H9 (cell line): Measurements from ENCODE around the gene TCOF1. TPM values are rescaled to one million over a fixed set of nuclear protein-coding genes. Genes with fewer than 3 reads are reported as not detected.

Experiments
- DNase-seq: peaks from one replicate; pipeline ENCODE4 v3.0.0-alpha.2; 2017
- H2AFZ ChIP-seq: one replicate; pipeline ENCODE4 v1.6.1; 2013; ENCODE audit warnings: mild to moderate bottlenecking, low read length, control low read depth, moderate library complexity
- H2AK5ac ChIP-seq: 2 replicates; pipeline ENCODE4 v1.6.1; 2013; ENCODE audit warnings: low read length, control low read depth, mixed read lengths; ENCODE audit not compliant: insufficient read length
- H2BK120ac ChIP-seq: one replicate; pipeline ENCODE4 v1.6.1; 2013; ENCODE audit warnings: low read depth, mild to moderate bottlenecking, low read length, control low read depth, inconsistent platforms; ENCODE audit not compliant: poor library complexity, severe bottlenecking
- H2BK12ac ChIP-seq: 2 replicates; pipeline ENCODE4 v1.6.1; 2013; ENCODE audit warnings: low read length, control low read depth, mixed read lengths, low read depth; ENCODE audit not compliant: insufficient read length
- H2BK15ac ChIP-seq: 2 replicates; pipeline ENCODE4 v1.6.1; 2013; ENCODE audit warnings: low read depth, low read length, control low read depth
- H2BK20ac ChIP-seq: one replicate; pipeline ENCODE4 v1.6.1; 2013; ENCODE audit warnings: low read depth, mild to moderate bottlenecking, low read length, control low read depth, inconsistent platforms; ENCODE audit not compliant: poor library complexity, severe bottlenecking
- H2BK5ac ChIP-seq: 2 replicates; pipeline ENCODE4 v1.6.1; 2013; ENCODE audit warnings: low read length, control low read depth, mixed read lengths; ENCODE audit not compliant: insufficient read length
- H3K14ac ChIP-seq: 2 replicates; pipeline ENCODE4 v1.6.1; 2013; ENCODE audit warnings: low read length, control low read depth; ENCODE audit not compliant: insufficient read depth
- H3K18ac ChIP-seq: 2 replicates; pipeline ENCODE4 v1.6.1; 2013; ENCODE audit warnings: low read depth, mild to moderate bottlenecking, mixed read lengths, low read length, control low read depth; ENCODE audit not compliant: insufficient read length
- H3K23ac ChIP-seq: 2 replicates; pipeline ENCODE4 v1.6.1; 2013; ENCODE audit warnings: low read length, control low read depth, mixed read lengths, low read depth; ENCODE audit not compliant: insufficient read length
- H3K23me2 ChIP-seq: 2 replicates; pipeline ENCODE4 v1.6.1; 2013; ENCODE audit warnings: low read depth, mild to moderate bottlenecking, mixed read lengths, low read length, control low read depth; ENCODE audit not compliant: insufficient read length, poor library complexity, severe bottlenecking
- H3K27ac ChIP-seq: 2 replicates; pipeline ENCODE4 v1.5.1; 2013; ENCODE audit warnings: low read length, control low read depth, mixed read lengths, low read depth; ENCODE audit not compliant: insufficient read length
- H3K27me3 ChIP-seq: 2 replicates; pipeline ENCODE4 v1.6.1; 2013; ENCODE audit warnings: low read length, control low read depth, inconsistent platforms; ENCODE audit not compliant: insufficient read depth
- H3K4ac ChIP-seq: 2 replicates; pipeline ENCODE4 v1.6.1; 2013; ENCODE audit warnings: low read depth, mild to moderate bottlenecking, control low read depth, inconsistent platforms, low read length, moderate library complexity
- H3K4me1 ChIP-seq: 2 replicates; pipeline ENCODE4 v1.6.1; 2013; ENCODE audit warnings: low read length, control low read depth, inconsistent platforms; ENCODE audit not compliant: insufficient read depth
- H3K4me2 ChIP-seq: 2 replicates; pipeline ENCODE4 v1.6.1; 2013; ENCODE audit warnings: low read length, control low read depth, mixed read lengths; ENCODE audit not compliant: insufficient read length, insufficient read depth
- H3K56ac ChIP-seq: 2 replicates; pipeline ENCODE4 v1.6.1; 2013; ENCODE audit warnings: low read depth, mild to moderate bottlenecking, mixed read lengths, low read length, control low read depth; ENCODE audit not compliant: insufficient read length
- H3K79me1 ChIP-seq: 2 replicates; pipeline ENCODE4 v1.6.1; 2013; ENCODE audit warnings: low read depth, mild to moderate bottlenecking, moderate library complexity, low read length, control low read depth, inconsistent platforms; ENCODE audit not compliant: insufficient read depth, poor library complexity, severe bottlenecking
- H3K79me2 ChIP-seq: 2 replicates; pipeline ENCODE4 v1.6.1; 2013; ENCODE audit warnings: low read length, control low read depth, inconsistent platforms; ENCODE audit not compliant: insufficient read depth
- H3K9ac ChIP-seq: 2 replicates; pipeline ENCODE4 v1.6.1; 2013; ENCODE audit warnings: low read length, control low read depth, mixed read lengths; ENCODE audit not compliant: insufficient read length; ENCODE audit errors: extremely low read depth
- H3K9me3 ChIP-seq: one replicate; pipeline ENCODE4 v1.6.1; 2013; ENCODE audit warnings: low read depth, low read length, inconsistent platforms; ENCODE audit not compliant: control insufficient read depth
- H3T11ph ChIP-seq: one replicate; pipeline ENCODE4 v1.6.1; 2013; ENCODE audit warnings: mild to moderate bottlenecking, low read length, control low read depth, inconsistent platforms
- H4K20me1 ChIP-seq: one replicate; pipeline ENCODE4 v1.6.1; 2013; ENCODE audit not compliant: control insufficient read depth, insufficient read length, insufficient read depth
- H4K5ac ChIP-seq: 2 replicates; pipeline ENCODE4 v1.6.1; 2013; ENCODE audit warnings: low read depth, mild to moderate bottlenecking, mixed read lengths, low read length, control low read depth; ENCODE audit not compliant: insufficient read length
- H4K8ac ChIP-seq: replicated peaks from 2 replicates; pipeline ENCODE4 v1.6.1; 2013; ENCODE audit warnings: low read length, control low read depth, mixed read lengths, low read depth; ENCODE audit not compliant: insufficient read length
- H4K91ac ChIP-seq: 2 replicates; pipeline ENCODE4 v1.6.1; 2013; ENCODE audit warnings: low read depth, mild to moderate bottlenecking, moderate library complexity, mixed read lengths, low read length, control low read depth; ENCODE audit not compliant: insufficient read length
- H3K27ac Mint-ChIP-seq, 3 experiments: 2 replicates in 2 of 3; 3 replicates in 1 of 3; pipeline ENCODE4 v1.8.0; 2020 to 2021; ENCODE audit warnings: mixed read lengths in 3 of 3, mild to moderate bottlenecking in 1 of 3, moderate library complexity in 1 of 3
- H3K27me3 Mint-ChIP-seq: 2 replicates; pipeline ENCODE4 v1.8.0; 2021; ENCODE audit warnings: low read depth, mild to moderate bottlenecking, moderate library complexity, mixed read lengths
- H3K36me3 Mint-ChIP-seq, 3 experiments: 2 replicates in 2 of 3; 3 replicates in 1 of 3; pipeline ENCODE4 v1.8.0; 2020 to 2021; ENCODE audit warnings: low read depth in 3 of 3, mixed read lengths in 3 of 3; ENCODE audit not compliant: insufficient read depth in 1 of 3
- H3K4me1 Mint-ChIP-seq, 2 experiments: 2 replicates each; pipeline ENCODE4 v1.8.0; 2020; ENCODE audit warnings: mixed read lengths in 2 of 2
- H3K4me3 Mint-ChIP-seq, 2 experiments: 2 replicates in 1 of 2; 3 replicates in 1 of 2; pipeline ENCODE4 v1.8.0; 2020 to 2021; ENCODE audit warnings: mild to moderate bottlenecking in 2 of 2, mixed read lengths in 2 of 2, moderate library complexity in 1 of 2
- H3K9me3 Mint-ChIP-seq, 2 experiments: 2 replicates in 1 of 2; 3 replicates in 1 of 2; pipeline ENCODE4 v1.8.0; 2020; ENCODE audit warnings: mild to moderate bottlenecking in 2 of 2, mixed read lengths in 2 of 2, moderate library complexity in 1 of 2
- CTCF ChIP-seq: fragments of 200-600 bp; sonication (generic); conservative IDR thresholded peaks from 3 replicates; pipeline ENCODE4 v1.8.0; 2021; ENCODE audit warnings: antibody characterized with exemption, mild to moderate bottlenecking
- WGBS: extraction: QIAGEN DNeasy Blood & Tissue Kit; methylation state at CpG from one replicate; pipeline ENCODE4 v1.1.7; 2013; ENCODE audit warnings: missing lambda C conversion rate, low lambda C conversion rate, mixed read lengths; ENCODE audit not compliant: insufficient read length; ENCODE audit errors: extremely low coverage; 5-methylcytosine and 5-hydroxymethylcytosine counted together
- total RNA-seq: library from RNA; stranded (reverse); gene quantifications from 2 replicates; pipeline ENCODE4 v1.2.1, GENCODE V29; 2021

TCOF1 gene
- total RNA-seq, 1 experiment from 2014 or later = 128 TPM

- Histone ChIP-seq H3K14ac (no peak overlapping the region), H3K4me1 (no peaks in the 10 kb centered on the region), H3K4me2 (no peak overlapping the region), H4K20me1 (no peaks in the 10 kb centered on the region), H2AFZ (no peak overlapping the region), H3K18ac (no peak overlapping the region), H3K4ac (no peak overlapping the region), H3K9me3 (no peaks in the 10 kb centered on the region), H3K23ac (no peak overlapping the region), H3K56ac (no peak overlapping the region), H3T11ph (no peak overlapping the region), H3K23me2 (no peaks in the 10 kb centered on the region), H3K27me3 (no peaks in the 10 kb centered on the region), H2BK120ac (no peak overlapping the region), H3K9ac (no peak overlapping the region), H4K91ac (no peak overlapping the region), H3K79me1 (no peaks in the 10 kb centered on the region), H2BK15ac (no peak overlapping the region), H2BK5ac (no peak overlapping the region), H2AK5ac (no peak overlapping the region), H4K5ac (no peak overlapping the region), H2BK12ac (no peak overlapping the region), H2BK20ac (no peak overlapping the region), H3K27ac (no peak overlapping the region), H3K79me2 (no peaks in the 10 kb centered on the region), H4K8ac (no peak overlapping the region)
- DNase-seq = no peak
- Mint-ChIP-seq H3K27ac (peak overlapping the region in 1 of 3 experiments; percentile 52; a peak in 1 of 7 replicates), H3K9me3 (no peaks in the 10 kb centered on the region), H3K36me3 (no peaks in the 10 kb centered on the region; a peak in 1 of 7 replicates), H3K4me3 (no peak overlapping the region; a peak in 1 of 5 replicates), H3K27me3 (peaks cover 5% of the 10 kb centered on the region), H3K4me1 (no peaks in the 10 kb centered on the region)
- TF ChIP-seq CTCF = no peak
- no CpG with 5 or more reads among the region's 5 CpGs for WGBS
Observed at GRCh38 chr5:150428978-150429377, 71.5 kb downstream of the TCOF1 start.
